Neural progenitor cell (in vitro differentiated cells): ENCODE results near the gene CDKN2C. TPM values are rescaled to one million over a fixed set of nuclear protein-coding genes. Genes with fewer than 3 reads are reported as not detected.
A peak's percentile ranks its signal among the peaks of the same experiment; 100 is the strongest.
"Not testable (repeated sequence)": the region's sequence is repeated elsewhere in the genome, so short reads cannot be mapped to it uniquely, and the experiment has no call there.

Experiments used
- DNase-seq: peaks from one replicate; pipeline ENCODE4 v3.0.0-alpha.2; 2016; ENCODE audit warnings: low spot score
- H2AFZ ChIP-seq: fragments of 200-600 bp; sonication (generic); replicated peaks from 2 replicates; pipeline ENCODE4 v1.6.1; 2016; ENCODE audit warnings: antibody characterized with exemption
- H3F3A ChIP-seq: fragments of 200-600 bp; sonication (generic); 2 replicates; pipeline ENCODE4 v1.6.1; 2016; ENCODE audit warnings: antibody characterized with exemption, low read depth
- H3K27ac ChIP-seq: fragments of 200-600 bp; sonication (generic); 2 replicates; pipeline ENCODE4 v1.5.1; 2016; ENCODE audit warnings: mild to moderate bottlenecking
- H3K27me3 ChIP-seq: fragments of 200-600 bp; sonication (generic); 2 replicates; pipeline ENCODE4 v1.6.1; 2016; ENCODE audit warnings: mild to moderate bottlenecking, moderate library complexity
- H3K36me3 ChIP-seq: fragments of 200-600 bp; sonication (generic); 2 replicates; pipeline ENCODE4 v1.5.1; 2016
- H3K4me1 ChIP-seq: fragments of 200-600 bp; sonication (generic); 2 replicates; pipeline ENCODE4 v1.6.1; 2016; ENCODE audit warnings: mixed run types
- H3K4me2 ChIP-seq: fragments of 200-600 bp; sonication (generic); 2 replicates; pipeline ENCODE4 v1.6.1; 2016
- H3K4me3 ChIP-seq: fragments of 200-600 bp; sonication (generic); 2 replicates; pipeline ENCODE4 v1.5.1; 2016
- H3K79me2 ChIP-seq: fragments of 200-600 bp; sonication (generic); 2 replicates; pipeline ENCODE4 v1.6.1; 2016; ENCODE audit warnings: low read depth
- H3K9ac ChIP-seq: fragments of 200-600 bp; sonication (generic); 2 replicates; pipeline ENCODE4 v1.6.1; 2016
- H3K9me3 ChIP-seq: fragments of 200-600 bp; sonication (generic); 2 replicates; pipeline ENCODE4 v1.5.1; 2016; ENCODE audit warnings: low read depth
- H4K20me1 ChIP-seq: fragments of 200-600 bp; sonication (generic); 2 replicates; pipeline ENCODE4 v1.6.1; 2016; ENCODE audit warnings: low read depth
- H3K27ac Mint-ChIP-seq: 3 replicates; pipeline ENCODE4 v1.8.0; 2021; ENCODE audit warnings: mixed read lengths
- H3K27me3 Mint-ChIP-seq: 2 replicates; pipeline ENCODE4 v1.8.0; 2022; ENCODE audit warnings: low read depth, mild to moderate bottlenecking, inconsistent platforms, moderate library complexity, mixed read lengths; ENCODE audit not compliant: insufficient read depth
- H3K36me3 Mint-ChIP-seq: 3 replicates; pipeline ENCODE4 v1.8.0; 2021; ENCODE audit warnings: mixed read lengths
- H3K4me1 Mint-ChIP-seq: 3 replicates; pipeline ENCODE4 v1.8.0; 2021; ENCODE audit warnings: mixed read lengths
- H3K4me3 Mint-ChIP-seq: 3 replicates; pipeline ENCODE4 v1.8.0; 2021; ENCODE audit warnings: mild to moderate bottlenecking, moderate library complexity, mixed read lengths
- H3K9me3 Mint-ChIP-seq: 3 replicates; pipeline ENCODE4 v1.8.0; 2020; ENCODE audit warnings: mixed read lengths
- CTCF ChIP-seq: fragments of 200-600 bp; sonication (generic); IDR thresholded peaks from 2 replicates; pipeline ENCODE4 v1.5.1; 2017; ENCODE audit warnings: antibody characterized with exemption, mild to moderate bottlenecking
- EZH2 ChIP-seq: fragments of 200-600 bp; sonication (generic); IDR thresholded peaks from 2 replicates; pipeline ENCODE4 v1.6.1; 2017; ENCODE audit warnings: antibody characterized with exemption, mild to moderate bottlenecking, moderate library complexity
- EZH2phosphoT487 ChIP-seq: fragments of 200-600 bp; sonication (generic); IDR thresholded peaks from 2 replicates; pipeline ENCODE4 v1.6.1; 2017; ENCODE audit warnings: antibody characterized with exemption
- total RNA-seq: library from RNA; depleted of rRNA; stranded (reverse); fragments of >200 nt; gene quantifications from 2 replicates; pipeline ENCODE4 v1.2.3, GENCODE V29; 2015; ENCODE audit warnings: low replicate concordance

Gene CDKN2C
- total RNA-seq, 1 donor from 2014 or later, result 0.11 TPM

GRCh38 chr1:51002516-51002915 lies 32.5 kb downstream of the CDKN2C start:
- Histone ChIP-seq H3K9me3 (no peaks in the 10 kb centered on the region), H3K4me2 (no peak overlapping the region), H3K27me3 (no peaks in the 10 kb centered on the region), H3K4me1 (peaks cover 15% of the 10 kb centered on the region), H3F3A (no peaks in the 10 kb centered on the region), H3K79me2 (no peaks in the 10 kb centered on the region), H3K4me3 (no peak overlapping the region), H3K27ac (no peak overlapping the region), H2AFZ (no peak overlapping the region), H3K9ac (no peak overlapping the region), H4K20me1 (no peaks in the 10 kb centered on the region), H3K36me3 (no peaks in the 10 kb centered on the region)
- no peak overlapping the region for H3K4me3 Mint-ChIP-seq
- H3K4me1 Mint-ChIP-seq, result no peaks in the 10 kb centered on the region
- H3K27ac Mint-ChIP-seq, result no peak overlapping the region
- peaks cover 2% of the 10 kb centered on the region for H3K27me3 Mint-ChIP-seq
- H3K36me3 Mint-ChIP-seq, result no peaks in the 10 kb centered on the region
- H3K9me3 Mint-ChIP-seq, result no peaks in the 10 kb centered on the region
- TF ChIP-seq CTCF (no peak), EZH2phosphoT487 (no peak), EZH2 (no peak)
- no peak for DNase-seq

- H3K9me3 ChIP-seq, H3K9ac ChIP-seq, H3K4me3 ChIP-seq, H3K36me3 ChIP-seq, H3K9me3 Mint-ChIP-seq, H3K27ac Mint-ChIP-seq, H3K79me2 ChIP-seq, H3F3A ChIP-seq, H3K36me3 Mint-ChIP-seq, H3K27me3 Mint-ChIP-seq, H3K4me1 Mint-ChIP-seq, H4K20me1 ChIP-seq, H3K27me3 ChIP-seq, H3K4me2 ChIP-seq, H3K27ac ChIP-seq, H3K4me3 Mint-ChIP-seq: not testable (repeated sequence)
- peaks cover 15% of the 10 kb centered on the region for H3K4me1 ChIP-seq
- DNase-seq, result peak; percentile 9
- peak overlapping the region; percentile 61 for H2AFZ ChIP-seq
These were observed 35.5 kb downstream of the CDKN2C start for GRCh38 chr1:51005549-51005948.

GRCh38 chr1:51009381-51009780 lies 39.3 kb downstream of the CDKN2C start:
- H3K4me1 ChIP-seq, result peaks cover 8% of the 10 kb centered on the region
- no peak for TF ChIP-seq EZH2
- TF ChIP-seq EZH2phosphoT487, result no peak
- no peak for TF ChIP-seq CTCF
- H3K27ac ChIP-seq, result no peak overlapping the region
- no peaks in the 10 kb centered on the region for H3F3A ChIP-seq
- no peaks in the 10 kb centered on the region for H3K36me3 Mint-ChIP-seq
- no peaks in the 10 kb centered on the region for H4K20me1 ChIP-seq
- no peaks in the 10 kb centered on the region for H3K9me3 Mint-ChIP-seq
- H3K79me2 ChIP-seq, result no peaks in the 10 kb centered on the region
- H3K4me3 Mint-ChIP-seq, result no peak overlapping the region
- H3K4me2 ChIP-seq, result no peak overlapping the region
- H3K27me3 ChIP-seq, result no peaks in the 10 kb centered on the region
- no peaks in the 10 kb centered on the region for H3K9me3 ChIP-seq
- H3K27ac Mint-ChIP-seq, result no peak overlapping the region
- H3K4me3 ChIP-seq, result no peak overlapping the region
- peak overlapping the region; percentile 15 for H2AFZ ChIP-seq
- DNase-seq, result no peak
- no peak overlapping the region for H3K9ac ChIP-seq
- no peaks in the 10 kb centered on the region for H3K27me3 Mint-ChIP-seq
- no peaks in the 10 kb centered on the region for H3K4me1 Mint-ChIP-seq
- no peaks in the 10 kb centered on the region for H3K36me3 ChIP-seq

GRCh38 chr1:51014878-51015277 lies 44.8 kb downstream of the CDKN2C start:
- Histone ChIP-seq H3K36me3 (no peaks in the 10 kb centered on the region), H4K20me1 (no peaks in the 10 kb centered on the region), H3K9me3 (no peaks in the 10 kb centered on the region), H3K27me3 (peaks cover 12% of the 10 kb centered on the region), H3K9ac (no peak overlapping the region), H3K4me2 (no peak overlapping the region), H3K4me3 (no peak overlapping the region), H3K27ac (no peak overlapping the region), H3F3A (no peaks in the 10 kb centered on the region), H2AFZ (no peak overlapping the region), H3K79me2 (no peaks in the 10 kb centered on the region), H3K4me1 (no peaks in the 10 kb centered on the region)
- no peaks in the 10 kb centered on the region for H3K9me3 Mint-ChIP-seq
- H3K4me1 Mint-ChIP-seq, result no peaks in the 10 kb centered on the region
- TF ChIP-seq EZH2phosphoT487, result no peak
- TF ChIP-seq CTCF, result no peak
- no peak for TF ChIP-seq EZH2
- no peak for DNase-seq
- no peaks in the 10 kb centered on the region for H3K36me3 Mint-ChIP-seq
- no peaks in the 10 kb centered on the region for H3K27me3 Mint-ChIP-seq
- H3K4me3 Mint-ChIP-seq, result no peak overlapping the region
- no peak overlapping the region for H3K27ac Mint-ChIP-seq
